Measurements from ENCODE around the gene PKHD1.

PKHD1 gene

DNA sequence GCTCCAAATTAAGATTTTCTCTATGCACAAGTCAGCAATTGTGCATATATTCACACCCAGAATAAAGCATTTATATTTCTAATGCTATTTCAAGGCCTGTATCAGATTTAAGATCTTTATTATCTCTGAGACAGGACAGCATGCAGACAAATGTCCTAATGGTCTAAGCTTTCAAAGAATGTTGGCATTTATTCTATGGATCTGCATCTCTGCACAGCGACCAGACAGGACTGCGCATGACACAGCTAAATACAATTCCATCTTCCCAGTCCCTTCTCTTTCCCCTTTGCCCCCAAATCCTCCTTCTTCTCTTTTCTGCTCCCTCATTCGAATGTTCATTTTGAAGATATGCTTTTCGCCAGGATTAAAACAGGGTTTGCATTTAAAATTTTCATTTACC is 478.5 kb downstream of the PKHD1 start:
- Histone ChIP-seq H2BK12ac (ENCODE audit: low read length) (no peak overlapping the region), H3K4me1 (ENCODE audit: control insufficient read depth in 1 of 2, insufficient read depth in 2 of 2, low read length in 2 of 2) (peaks cover 3 to 7% of the 10 kb centered on the region in 2 experiments), H3K14ac (ENCODE audit: low read length) (no peak overlapping the region), H2BK5ac (ENCODE audit: low read depth, low read length, poor library complexity) (no peak overlapping the region), H2AFZ (ENCODE audit: insufficient read depth, low read length, poor library complexity) (no peak overlapping the region), H3K4ac (ENCODE audit: low read depth, low read length) (no peak overlapping the region), H3K27me3 (ENCODE audit: insufficient read depth, low read length) (no peaks in the 10 kb centered on the region), H2AK5ac (ENCODE audit: low read length) (no peak overlapping the region), H3K9ac (ENCODE audit: low read length) (no peak overlapping the region), H3K18ac (ENCODE audit: low read length) (no peak overlapping the region), H3K36me3 (ENCODE audit: control insufficient read depth in 1 of 2, insufficient read depth in 2 of 2, low read length in 2 of 2) (no peaks in the 10 kb centered on the region), H3K4me2 (ENCODE audit: low read length) (no peak overlapping the region), H3K4me3 (ENCODE audit: low read depth, low read length) (no peak overlapping the region), H4K12ac (ENCODE audit: low read depth, low read length) (no peak overlapping the region), H4K91ac (ENCODE audit: low read depth, low read length) (peak overlapping the region; percentile 95), H3K23ac (ENCODE audit: low read length) (no peak overlapping the region), H3K27ac (ENCODE audit: low read depth, low read length) (peak overlapping the region; percentile 73), H3K9me3 (ENCODE audit: insufficient read depth, low read depth, low read length) (peaks cover 1% of the 10 kb centered on the region), H4K8ac (ENCODE audit: low read depth, low read length) (no peak overlapping the region), H2BK120ac (ENCODE audit: insufficient read depth, low read length, poor library complexity) (peak overlapping the region; percentile 93), H3K79me1 (ENCODE audit: low read length) (peaks cover 15% of the 10 kb centered on the region), H3K79me2 (ENCODE audit: control insufficient read depth, insufficient read depth, low read length, poor library complexity) (no peaks in the 10 kb centered on the region)
- WGBS (ENCODE audit: extremely low coverage, insufficient coverage, insufficient read length), result no CpG with 5 or more reads among the region's 4 CpGs
- DNase-seq, result peak; percentile 67 to 92

DNA sequence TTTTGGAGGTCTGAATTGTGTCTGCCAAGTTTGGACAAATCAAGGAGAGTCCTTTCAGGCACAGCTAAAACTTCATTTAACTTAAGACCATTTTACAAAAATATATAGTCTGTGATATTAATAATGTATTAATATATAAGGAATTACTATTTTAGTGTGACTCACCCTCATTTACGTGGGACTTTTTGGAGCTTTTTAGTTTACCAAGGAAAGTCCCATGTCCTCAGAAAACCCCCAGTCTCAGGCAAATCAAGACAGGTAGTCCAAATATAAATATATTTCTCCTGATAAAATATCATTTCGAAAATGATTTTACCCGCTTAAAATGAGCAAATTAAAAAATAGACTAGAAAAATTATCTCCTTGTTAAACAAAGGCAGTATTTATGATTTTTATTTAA is 479.0 kb downstream of the PKHD1 start:
- peaks cover 15% of the 10 kb centered on the region for H3K79me1 ChIP-seq (ENCODE audit: low read length)
- no peak overlapping the region for H3K27ac ChIP-seq (ENCODE audit: low read depth, low read length)
- WGBS (ENCODE audit: extremely low coverage, insufficient coverage, insufficient read length), result no CpG with 5 or more reads among the region's 3 CpGs
- no peak overlapping the region for H2BK120ac ChIP-seq (ENCODE audit: insufficient read depth, low read length, poor library complexity)
- no peak overlapping the region for H4K8ac ChIP-seq (ENCODE audit: low read depth, low read length)
- H3K4me3 ChIP-seq (ENCODE audit: low read depth, low read length), result no peak overlapping the region
- H4K91ac ChIP-seq (ENCODE audit: low read depth, low read length), result no peak overlapping the region
- H3K4ac ChIP-seq (ENCODE audit: low read depth, low read length), result no peak overlapping the region
- H3K79me2 ChIP-seq (ENCODE audit: control insufficient read depth, insufficient read depth, low read length, poor library complexity), result no peaks in the 10 kb centered on the region
- H2BK5ac ChIP-seq (ENCODE audit: low read depth, low read length, poor library complexity), result no peak overlapping the region
- H3K23ac ChIP-seq (ENCODE audit: low read length), result no peak overlapping the region
- no peak overlapping the region for H2AFZ ChIP-seq (ENCODE audit: insufficient read depth, low read length, poor library complexity)
- peak in 1 of 2 donors; percentile 34 for DNase-seq
- no peaks in the 10 kb centered on the region for H3K36me3 ChIP-seq (ENCODE audit: control insufficient read depth in 1 of 2, insufficient read depth in 2 of 2, low read length in 2 of 2)
- no peak overlapping the region for H4K12ac ChIP-seq (ENCODE audit: low read depth, low read length)
- H2AK5ac ChIP-seq (ENCODE audit: low read length), result no peak overlapping the region
- H3K9ac ChIP-seq (ENCODE audit: low read length), result no peak overlapping the region
- no peaks in the 10 kb centered on the region for H3K27me3 ChIP-seq (ENCODE audit: insufficient read depth, low read length)
- no peak overlapping the region for H3K18ac ChIP-seq (ENCODE audit: low read length)
- H3K9me3 ChIP-seq (ENCODE audit: insufficient read depth, low read depth, low read length), result peaks cover 1% of the 10 kb centered on the region
- H3K14ac ChIP-seq (ENCODE audit: low read length), result no peak overlapping the region
- no peak overlapping the region for H3K4me2 ChIP-seq (ENCODE audit: low read length)
- no peak overlapping the region for H2BK12ac ChIP-seq (ENCODE audit: low read length)
- peaks cover 3 to 7% of the 10 kb centered on the region in 2 experiments for H3K4me1 ChIP-seq (ENCODE audit: control insufficient read depth in 1 of 2, insufficient read depth in 2 of 2, low read length in 2 of 2)

DNA sequence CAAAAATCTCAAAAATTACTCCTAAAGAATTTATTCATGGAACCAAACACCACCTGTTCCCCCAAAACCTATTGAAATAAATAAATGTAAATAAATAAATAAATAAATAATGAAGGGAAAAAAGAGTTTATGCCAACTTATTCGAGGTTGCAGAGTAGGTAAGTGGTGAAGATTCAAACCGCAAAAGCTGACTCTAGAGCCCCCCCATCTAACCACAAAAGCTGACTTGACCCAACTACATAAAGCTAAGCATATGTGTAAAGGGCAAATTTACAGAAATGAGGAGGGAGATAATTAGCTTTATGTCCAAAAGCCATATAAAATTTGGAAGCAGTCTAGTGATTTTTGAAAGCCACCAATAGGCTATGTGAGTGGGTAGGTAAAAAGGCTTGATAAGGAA is 486.9 kb downstream of the PKHD1 start:
- no peak overlapping the region for H3K4ac ChIP-seq (ENCODE audit: low read depth, low read length)
- H3K4me3 ChIP-seq (ENCODE audit: low read depth, low read length), result no peak overlapping the region
- H2AK5ac ChIP-seq (ENCODE audit: low read length), result no peak overlapping the region
- H3K79me1 ChIP-seq (ENCODE audit: low read length), result no peaks in the 10 kb centered on the region
- no peak overlapping the region for H3K9ac ChIP-seq (ENCODE audit: low read length)
- H2BK12ac ChIP-seq (ENCODE audit: low read length), result no peak overlapping the region
- H2BK120ac ChIP-seq (ENCODE audit: insufficient read depth, low read length, poor library complexity), result no peak overlapping the region
- no peak overlapping the region for H4K12ac ChIP-seq (ENCODE audit: low read depth, low read length)
- no peak overlapping the region for H3K14ac ChIP-seq (ENCODE audit: low read length)
- H3K9me3 ChIP-seq (ENCODE audit: insufficient read depth, low read depth, low read length), result peaks cover 6% of the 10 kb centered on the region
- H3K36me3 ChIP-seq (ENCODE audit: control insufficient read depth in 1 of 2, insufficient read depth in 2 of 2, low read length in 2 of 2), result no peaks in the 10 kb centered on the region
- H3K27me3 ChIP-seq (ENCODE audit: insufficient read depth, low read length), result no peaks in the 10 kb centered on the region
- DNase-seq, result no peak
- H3K4me1 ChIP-seq (ENCODE audit: control insufficient read depth in 1 of 2, insufficient read depth in 2 of 2, low read length in 2 of 2), result no peaks in the 10 kb centered on the region
- no peak overlapping the region for H2BK5ac ChIP-seq (ENCODE audit: low read depth, low read length, poor library complexity)
- H3K4me2 ChIP-seq (ENCODE audit: low read length), result no peak overlapping the region
- no peak overlapping the region for H3K23ac ChIP-seq (ENCODE audit: low read length)
- no peak overlapping the region for H2AFZ ChIP-seq (ENCODE audit: insufficient read depth, low read length, poor library complexity)
- no CpG with 5 or more reads among the region's 2 CpGs for WGBS (ENCODE audit: extremely low coverage, insufficient coverage, insufficient read length)
- no peaks in the 10 kb centered on the region for H3K79me2 ChIP-seq (ENCODE audit: control insufficient read depth, insufficient read depth, low read length, poor library complexity)
- H4K8ac ChIP-seq (ENCODE audit: low read depth, low read length), result no peak overlapping the region
- no peak overlapping the region for H4K91ac ChIP-seq (ENCODE audit: low read depth, low read length)
- no peak overlapping the region for H3K18ac ChIP-seq (ENCODE audit: low read length)
- H3K27ac ChIP-seq (ENCODE audit: low read depth, low read length), result no peak overlapping the region

DNA sequence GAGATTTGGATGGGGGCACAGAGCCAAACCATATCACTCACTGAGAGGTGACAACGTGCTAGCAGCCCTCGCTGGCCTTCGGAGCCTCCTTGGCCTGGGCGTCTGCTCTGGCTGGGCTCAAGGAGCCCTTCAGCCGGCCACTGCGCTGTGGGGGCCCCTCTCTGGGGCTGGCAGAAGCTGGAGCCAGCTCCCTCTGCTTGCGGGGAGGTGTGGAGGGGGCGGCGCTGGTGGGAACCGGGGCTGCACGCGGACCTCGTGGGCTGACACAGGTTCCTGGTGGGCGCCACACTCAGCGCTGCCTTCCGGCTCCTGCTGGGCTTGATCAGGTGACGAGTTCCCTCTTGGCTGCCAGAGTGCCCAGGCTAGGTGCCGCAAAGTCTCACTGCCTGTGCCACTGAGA is 489.2 kb downstream of the PKHD1 start:
- no peaks in the 10 kb centered on the region for H3K4me1 ChIP-seq (ENCODE audit: control insufficient read depth in 1 of 2, insufficient read depth in 2 of 2, low read length in 2 of 2)
- H2BK120ac ChIP-seq (ENCODE audit: insufficient read depth, low read length, poor library complexity), result no peak overlapping the region
- H3K4me2 ChIP-seq (ENCODE audit: low read length), result no peak overlapping the region
- no peak overlapping the region for H3K4me3 ChIP-seq (ENCODE audit: low read depth, low read length)
- no peak for DNase-seq
- no peak overlapping the region for H2BK12ac ChIP-seq (ENCODE audit: low read length)
- H4K8ac ChIP-seq (ENCODE audit: low read depth, low read length), result no peak overlapping the region
- H3K27me3 ChIP-seq (ENCODE audit: insufficient read depth, low read length), result no peaks in the 10 kb centered on the region
- no peak overlapping the region for H3K23ac ChIP-seq (ENCODE audit: low read length)
- H2BK5ac ChIP-seq (ENCODE audit: low read depth, low read length, poor library complexity), result no peak overlapping the region
- no peak overlapping the region for H4K12ac ChIP-seq (ENCODE audit: low read depth, low read length)
- WGBS (ENCODE audit: extremely low coverage, insufficient coverage, insufficient read length), result no CpG with 5 or more reads among the region's 18 CpGs
- no peaks in the 10 kb centered on the region for H3K79me2 ChIP-seq (ENCODE audit: control insufficient read depth, insufficient read depth, low read length, poor library complexity)
- H3K79me1 ChIP-seq (ENCODE audit: low read length), result no peaks in the 10 kb centered on the region
- H3K27ac ChIP-seq (ENCODE audit: low read depth, low read length), result no peak overlapping the region
- no peak overlapping the region for H3K14ac ChIP-seq (ENCODE audit: low read length)
- no peak overlapping the region for H3K18ac ChIP-seq (ENCODE audit: low read length)
- peaks cover 6% of the 10 kb centered on the region for H3K9me3 ChIP-seq (ENCODE audit: insufficient read depth, low read depth, low read length)
- no peak overlapping the region for H3K4ac ChIP-seq (ENCODE audit: low read depth, low read length)
- no peaks in the 10 kb centered on the region for H3K36me3 ChIP-seq (ENCODE audit: control insufficient read depth in 1 of 2, insufficient read depth in 2 of 2, low read length in 2 of 2)
- H2AK5ac ChIP-seq (ENCODE audit: low read length), result no peak overlapping the region
- no peak overlapping the region for H2AFZ ChIP-seq (ENCODE audit: insufficient read depth, low read length, poor library complexity)
- no peak overlapping the region for H3K9ac ChIP-seq (ENCODE audit: low read length)
- no peak overlapping the region for H4K91ac ChIP-seq (ENCODE audit: low read depth, low read length)

All from trophoblast cell (in vitro differentiated cells and primary cell).